HFFc6 (cell line): ENCODE data around the gene DDHD1. TPM values are rescaled to one million over a fixed set of nuclear protein-coding genes. Genes with fewer than 3 reads are reported as not detected.

Experiments
- DNase-seq: peaks from one replicate; pipeline ENCODE4 v3.0.0-alpha.2; 2018
- H3K27ac Mint-ChIP-seq: 2 replicates; pipeline ENCODE4 v1.8.0; 2020; ENCODE audit warnings: mild to moderate bottlenecking, mixed read lengths
- H3K27me3 Mint-ChIP-seq: 2 replicates; pipeline ENCODE4 v1.8.0; 2021; ENCODE audit warnings: mild to moderate bottlenecking, moderate library complexity, mixed read lengths; ENCODE audit not compliant: insufficient read depth
- H3K36me3 Mint-ChIP-seq: 2 replicates; pipeline ENCODE4 v1.8.0; 2021; ENCODE audit warnings: low read depth, mixed read lengths
- H3K4me1 Mint-ChIP-seq: 2 replicates; pipeline ENCODE4 v1.8.0; 2020; ENCODE audit warnings: low read depth, mixed read lengths
- H3K4me3 Mint-ChIP-seq: 2 replicates; pipeline ENCODE4 v1.8.0; 2020; ENCODE audit warnings: mild to moderate bottlenecking, moderate library complexity, mixed read lengths
- H3K9me3 Mint-ChIP-seq: 2 replicates; pipeline ENCODE4 v1.8.0; 2020; ENCODE audit warnings: mild to moderate bottlenecking, mixed read lengths
- total RNA-seq, 6 experiments: library from RNA; stranded (reverse); fragmentation: NEBNext Ultra II Directional; extraction: Animal tissue kit (Norgen Biotek cat#: 25700); gene quantifications; 2 replicates in 1 of 6; 3 replicates in 5 of 6; pipeline ENCODE4 v1.2.3, GENCODE V29; 2021
- TF ChIP-seq, protein P1 (sequence below): fragments of 200-600 bp; sonication (generic); IDR thresholded peaks from 2 replicates; pipeline ENCODE4 v1.5.0; 2021; ENCODE audit warnings: antibody characterized with exemption, mild to moderate bottlenecking

The DDHD1 gene
- total RNA-seq, 6 experiments from 2014 or later: 9.1 to 10.7 (median 9.7) TPM

DNA sequence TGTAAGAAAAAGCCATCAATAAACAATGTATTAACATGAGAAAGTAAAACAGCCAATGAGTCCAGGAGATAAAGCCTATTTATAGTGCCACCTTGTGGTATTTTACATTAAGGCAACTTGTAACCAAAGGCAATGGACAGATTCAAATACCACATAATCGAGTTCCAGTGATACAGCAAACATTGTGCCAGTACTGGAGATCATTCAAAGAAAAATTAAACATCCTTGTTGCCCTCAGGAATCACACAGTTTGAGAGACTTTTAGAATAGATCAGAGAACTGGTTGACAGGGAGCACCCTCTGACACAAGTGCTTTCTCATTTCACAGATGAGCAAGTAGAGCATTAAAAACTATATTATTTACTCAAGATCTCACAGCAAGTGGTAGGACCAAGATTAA, 98.1 kb downstream of the DDHD1 start:
- no peaks in the 10 kb centered on the region for H3K27me3 Mint-ChIP-seq
- H3K36me3 Mint-ChIP-seq: no peaks in the 10 kb centered on the region
- H3K9me3 Mint-ChIP-seq: no peaks in the 10 kb centered on the region

DNA sequence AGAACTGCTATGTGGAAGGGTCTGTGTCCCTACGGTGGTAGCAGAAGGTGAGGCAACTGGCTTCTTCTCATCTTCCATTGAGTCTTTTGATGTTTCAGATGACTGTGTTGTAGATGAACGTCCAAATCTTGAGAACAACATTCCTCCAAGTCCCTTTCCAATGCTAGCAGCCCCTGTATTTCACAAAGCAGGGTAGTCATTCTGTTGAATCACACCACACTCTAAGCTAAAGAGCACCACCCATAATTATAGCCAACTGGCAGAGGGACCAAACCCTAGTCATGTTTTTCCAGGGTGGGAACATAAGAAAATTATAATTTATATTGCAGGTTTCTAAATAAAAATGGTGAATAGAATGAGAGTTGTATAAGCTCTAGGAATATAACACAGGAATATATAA, 98.7 kb downstream of the DDHD1 start:
- Mint-ChIP-seq H3K9me3 (no peaks in the 10 kb centered on the region), H3K27ac (peak overlapping the region; percentile 75), H3K4me1 (peaks cover 19% of the 10 kb centered on the region), H3K36me3 (no peaks in the 10 kb centered on the region), H3K27me3 (no peaks in the 10 kb centered on the region), H3K4me3 (peak overlapping the region; percentile 40)
- DNase-seq: peak; percentile 40
- TF ChIP-seq, protein P1, sequence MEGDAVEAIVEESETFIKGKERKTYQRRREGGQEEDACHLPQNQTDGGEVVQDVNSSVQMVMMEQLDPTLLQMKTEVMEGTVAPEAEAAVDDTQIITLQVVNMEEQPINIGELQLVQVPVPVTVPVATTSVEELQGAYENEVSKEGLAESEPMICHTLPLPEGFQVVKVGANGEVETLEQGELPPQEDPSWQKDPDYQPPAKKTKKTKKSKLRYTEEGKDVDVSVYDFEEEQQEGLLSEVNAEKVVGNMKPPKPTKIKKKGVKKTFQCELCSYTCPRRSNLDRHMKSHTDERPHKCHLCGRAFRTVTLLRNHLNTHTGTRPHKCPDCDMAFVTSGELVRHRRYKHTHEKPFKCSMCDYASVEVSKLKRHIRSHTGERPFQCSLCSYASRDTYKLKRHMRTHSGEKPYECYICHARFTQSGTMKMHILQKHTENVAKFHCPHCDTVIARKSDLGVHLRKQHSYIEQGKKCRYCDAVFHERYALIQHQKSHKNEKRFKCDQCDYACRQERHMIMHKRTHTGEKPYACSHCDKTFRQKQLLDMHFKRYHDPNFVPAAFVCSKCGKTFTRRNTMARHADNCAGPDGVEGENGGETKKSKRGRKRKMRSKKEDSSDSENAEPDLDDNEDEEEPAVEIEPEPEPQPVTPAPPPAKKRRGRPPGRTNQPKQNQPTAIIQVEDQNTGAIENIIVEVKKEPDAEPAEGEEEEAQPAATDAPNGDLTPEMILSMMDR: no peak

More for the DNA sequence above, 98.1 kb downstream of the DDHD1 start:
- Mint-ChIP-seq H3K27ac (no peak overlapping the region), H3K4me1 (peaks cover 19% of the 10 kb centered on the region), H3K4me3 (no peak overlapping the region)
- peak; percentile 64 for DNase-seq
- TF ChIP-seq, protein P1: peak; percentile 92

DNA sequence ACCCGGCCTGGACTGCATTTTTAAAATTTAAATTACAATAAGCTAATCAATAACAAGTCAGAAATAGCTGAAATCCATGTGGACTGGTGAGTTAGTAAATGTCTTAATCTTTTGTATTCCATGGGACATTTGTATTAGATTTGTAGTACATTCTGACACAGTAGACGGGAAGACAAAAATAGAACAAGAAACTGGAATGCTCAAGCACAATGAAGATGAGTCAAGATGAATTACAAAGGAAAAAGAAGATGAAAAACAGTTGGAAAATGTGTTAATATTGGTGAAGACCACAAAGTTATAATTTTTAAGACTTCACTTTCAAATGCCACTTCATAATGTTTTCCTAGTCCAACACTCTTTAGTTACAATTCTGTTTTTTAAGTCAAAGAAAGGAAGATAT, 104.5 kb downstream of the DDHD1 start:
- no peak overlapping the region for H3K4me3 Mint-ChIP-seq
- no peaks in the 10 kb centered on the region for H3K27me3 Mint-ChIP-seq
- DNase-seq: peak; percentile 17
- peak overlapping the region; percentile 18 for H3K27ac Mint-ChIP-seq
- no peaks in the 10 kb centered on the region for H3K36me3 Mint-ChIP-seq
- H3K4me1 Mint-ChIP-seq: peaks cover 57% of the 10 kb centered on the region
- no peaks in the 10 kb centered on the region for H3K9me3 Mint-ChIP-seq
- TF ChIP-seq, protein P1: no peak

DNA sequence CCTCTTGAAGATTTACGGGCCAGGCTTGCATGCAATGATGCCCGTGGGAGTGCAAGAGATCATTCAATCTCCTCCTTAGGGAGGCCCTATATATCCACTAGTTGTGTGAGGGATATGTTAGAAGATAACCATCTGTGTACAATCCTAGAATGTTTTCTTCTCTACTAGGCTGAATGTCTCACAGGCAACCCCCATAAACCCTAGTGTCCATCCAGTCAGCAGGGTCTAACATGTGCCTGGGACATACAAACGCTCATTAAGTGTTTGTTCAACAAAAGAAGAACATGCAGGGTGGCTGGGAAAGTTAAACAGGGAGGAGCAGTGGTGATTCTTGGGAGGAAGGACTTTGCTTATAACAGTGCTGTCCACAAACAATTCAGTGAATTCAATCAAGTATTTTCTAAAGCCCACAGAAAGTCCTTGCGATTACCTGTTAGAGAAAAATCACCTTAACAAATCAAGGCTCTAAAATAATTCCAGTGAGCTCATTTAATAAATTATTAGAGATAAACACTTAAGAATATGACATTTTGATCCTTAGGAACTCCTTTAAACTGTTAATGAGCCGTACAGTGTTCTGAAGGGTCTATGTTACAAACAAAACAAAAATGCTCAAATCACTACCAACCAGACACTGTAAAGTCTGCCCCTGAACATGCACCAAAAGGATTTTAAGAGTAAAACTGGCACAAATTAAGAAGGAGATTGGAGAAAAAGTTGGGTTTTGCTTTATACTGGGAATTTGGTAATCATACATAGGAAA, 105.6 kb downstream of the DDHD1 start:
- H3K9me3 Mint-ChIP-seq: no peaks in the 10 kb centered on the region
- H3K27me3 Mint-ChIP-seq: no peaks in the 10 kb centered on the region
- peak overlapping the region; percentile 77 for H3K27ac Mint-ChIP-seq
- no peak overlapping the region; the same call in 1 of the 2 replicates for H3K4me3 Mint-ChIP-seq
- peak; percentile 72 for DNase-seq
- TF ChIP-seq, protein P1: no peak
- H3K4me1 Mint-ChIP-seq: peaks cover 68% of the 10 kb centered on the region
- H3K36me3 Mint-ChIP-seq: no peaks in the 10 kb centered on the region; the same call in 1 of the 2 replicates

DNA sequence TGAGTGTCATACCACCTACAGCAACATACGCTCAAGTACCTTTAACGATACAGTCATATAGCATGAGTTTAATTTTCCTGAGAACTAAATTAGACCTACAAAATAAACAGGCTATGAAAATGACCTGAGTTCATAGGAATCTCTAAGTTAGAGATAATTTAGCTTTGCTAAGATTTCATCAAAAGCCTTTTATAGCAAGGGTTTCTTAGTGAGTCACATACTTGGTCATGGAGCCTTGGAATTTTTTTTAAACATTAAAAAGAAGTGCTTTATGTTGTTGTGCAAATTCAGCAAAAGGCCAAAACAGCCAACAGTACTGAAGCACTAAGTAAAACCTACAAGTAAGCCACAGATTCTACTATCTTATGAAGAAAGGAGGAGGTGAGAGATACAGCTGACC, 108.6 kb downstream of the DDHD1 start:
- DNase-seq: peak; percentile 87
- H3K27ac Mint-ChIP-seq: peak overlapping the region; percentile 67
- H3K36me3 Mint-ChIP-seq: peaks cover 7% of the 10 kb centered on the region
- TF ChIP-seq, protein P1: no peak
- H3K4me3 Mint-ChIP-seq: peak overlapping the region; percentile 49
- H3K27me3 Mint-ChIP-seq: no peaks in the 10 kb centered on the region
- peaks cover 85% of the 10 kb centered on the region for H3K4me1 Mint-ChIP-seq
- H3K9me3 Mint-ChIP-seq: no peaks in the 10 kb centered on the region
